HepG2 (cell line): ENCODE measurements around the gene ARMH1. TPM values are rescaled to one million over a fixed set of nuclear protein-coding genes. Genes with fewer than 3 reads are reported as not detected.

Experiments used
- CCAR2 ChIP-seq: fragments of 200-400 bp; formaldehyde crosslinking; optimal IDR thresholded peaks from 2 replicates; pipeline ENCODE3; 2018; ENCODE audit warnings: low read depth, mild to moderate bottlenecking, low read length, moderate library complexity
- GATAD1 ChIP-seq: IDR thresholded peaks from 2 replicates; pipeline ENCODE4 v1.6.1; 2016; ENCODE audit warnings: missing genetic modification reagents, missing compliant biosample characterization
- HINFP ChIP-seq: sonication (generic); formaldehyde crosslinking; IDR thresholded peaks from 2 replicates; pipeline ENCODE4 v1.4.0; 2020; ENCODE audit warnings: low read depth, mild to moderate bottlenecking, missing genetic modification reagents
- MLLT10 ChIP-seq: sonication (generic); formaldehyde crosslinking; IDR thresholded peaks from 2 replicates; pipeline ENCODE4 v1.4.0; 2020; ENCODE audit warnings: missing genetic modification reagents
- NFRKB ChIP-seq: fragments of 450-650 bp; IDR thresholded peaks from 2 replicates; pipeline ENCODE4 v1.6.1; 2017
- PHF8 ChIP-seq: sonication (generic); formaldehyde crosslinking; IDR thresholded peaks from 2 replicates; pipeline ENCODE4 v1.5.0; 2020; ENCODE audit warnings: missing genetic modification reagents
- PLSCR1 ChIP-seq: sonication (generic); formaldehyde crosslinking; IDR thresholded peaks from 2 replicates; pipeline ENCODE4 v1.5.0; 2020; ENCODE audit warnings: missing genetic modification reagents, mild to moderate bottlenecking, borderline replicate concordance
- RNF219 ChIP-seq: sonication (generic); formaldehyde crosslinking; IDR thresholded peaks from 2 replicates; pipeline ENCODE4 v1.5.0; 2020; ENCODE audit warnings: mild to moderate bottlenecking, missing genetic modification reagents
- TRIM24 ChIP-seq: sonication (generic); formaldehyde crosslinking; IDR thresholded peaks from 2 replicates; pipeline ENCODE4 v1.8.0; 2022; ENCODE audit warnings: mild to moderate bottlenecking, missing genetic modification reagents
- USF2 ChIP-seq, 2 experiments: sonication (generic) in 1 of 2; formaldehyde crosslinking in 1 of 2; IDR thresholded peaks; 2 replicates each; pipeline versions ENCODE4 v1.5.1 to v1.6.1; 2011 to 2020; ENCODE audit warnings: borderline replicate concordance in 1 of 2, low read depth in 1 of 2, low read length in 1 of 2, mild to moderate bottlenecking in 1 of 2, missing genetic modification reagents in 1 of 2, moderate library complexity in 1 of 2
- XBP1 ChIP-seq: sonication (generic); formaldehyde crosslinking; IDR thresholded peaks from 2 replicates; pipeline ENCODE4 v1.5.0; 2020; ENCODE audit warnings: missing genetic modification reagents
- ZFP82 ChIP-seq: sonication (generic); formaldehyde crosslinking; IDR thresholded peaks from 2 replicates; pipeline ENCODE4 v1.5.1; 2020; ENCODE audit warnings: mild to moderate bottlenecking, missing genetic modification reagents, borderline replicate concordance
- ZNF207 ChIP-seq: fragments of 450-650 bp; IDR thresholded peaks from 2 replicates; pipeline ENCODE4 v1.6.1; 2016; ENCODE audit warnings: antibody characterized with exemption, borderline replicate concordance
- ZNF296 ChIP-seq: sonication (generic); formaldehyde crosslinking; conservative IDR thresholded peaks from 2 replicates; pipeline ENCODE4 v1.5.0; 2020; ENCODE audit warnings: mild to moderate bottlenecking, missing genetic modification reagents
- ZNF563 ChIP-seq: sonication (generic); formaldehyde crosslinking; IDR thresholded peaks from 2 replicates; pipeline ENCODE4 v1.8.0; 2022; ENCODE audit warnings: mild to moderate bottlenecking, moderate library complexity, missing genetic modification reagents
- ZNF609 ChIP-seq: sonication (generic); formaldehyde crosslinking; IDR thresholded peaks from 2 replicates; pipeline ENCODE4 v1.4.0; 2020; ENCODE audit warnings: mild to moderate bottlenecking, missing genetic modification reagents, borderline replicate concordance
- polyA plus RNA-seq, 8 experiments: library from polyadenylated mRNA; depleted of rRNA in 3 of 8; stranded (reverse) in 7 of 8; unstranded in 1 of 8; fragments of >200 nt; fragmentation: Illumina TruSeq in 4 of 8; extraction: Trizol in 4 of 8; gene quantifications; 2 replicates each; pipeline versions ENCODE4 v1.2.1 to v1.2.3, GENCODE V29; 2011 to 2016; ENCODE audit warnings: low read depth in 4 of 8, missing spikeins in 1 of 8, mixed read lengths in 1 of 8; ENCODE audit not compliant: insufficient read depth in 1 of 8
- total RNA-seq, 5 experiments: library from RNA; depleted of rRNA; stranded (reverse); fragments of >200 nt; fragmentation: Illumina TruSeq; extraction: Trizol; gene quantifications; 2 replicates each; pipeline ENCODE4 v1.2.3, GENCODE V29; 2016; ENCODE audit warnings: low read depth in 1 of 5

Gene ARMH1
- total and polyA plus RNA-seq, 2 of the 13 experiments (the other 11 are each of a cell fraction or from before 2014, with no cell fraction given), result 0.69 TPM; not detected in 1

- TF ChIP-seq USF2 (IDR thresholded peaks at IDR 0.05; ENCODE audit: low read depth, low read length) (no peak), USF2 (CRISPR knock-in tag; IDR thresholded peaks at IDR 0.05; ENCODE audit: borderline replicate concordance) (no peak), HINFP (CRISPR knock-in tag) (no peak), ZNF563 (CRISPR knock-in tag) (no peak), ZFP82 (CRISPR knock-in tag) (no peak), ZNF207 (no peak), TRIM24 (CRISPR knock-in tag) (no peak), GATAD1 (peak; percentile 30; the same call in 1 of the 2 replicates), PHF8 (peak; percentile 52; the same call in 1 of the 2 replicates), MLLT10 (no peak), XBP1 (CRISPR knock-in tag) (no peak), PLSCR1 (CRISPR knock-in tag) (no peak), NFRKB (no peak), ZNF296 (peak; percentile 61; the same call in 1 of the 2 replicates), ZNF609 (CRISPR knock-in tag) (peak; percentile 76), RNF219 (CRISPR knock-in tag) (peak; percentile 86), CCAR2 (no peak)
These were observed 47.2 kb downstream of the ARMH1 start (continued) for GRCh38 chr1:44721485-44722361.
